ENCODE data around the gene OR6N2.

OR6N2 gene, protein sequence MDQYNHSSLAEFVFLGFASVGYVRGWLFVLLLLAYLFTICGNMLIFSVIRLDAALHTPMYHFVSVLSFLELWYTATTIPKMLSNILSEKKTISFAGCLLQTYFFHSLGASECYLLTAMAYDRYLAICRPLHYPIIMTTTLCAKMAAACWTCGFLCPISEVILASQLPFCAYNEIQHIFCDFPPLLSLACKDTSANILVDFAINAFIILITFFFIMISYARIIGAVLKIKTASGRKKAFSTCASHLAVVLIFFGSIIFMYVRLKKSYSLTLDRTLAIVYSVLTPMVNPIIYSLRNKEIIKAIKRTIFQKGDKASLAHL
- 0 reads per million in 3 experiments for total RNA-seq

DNA sequence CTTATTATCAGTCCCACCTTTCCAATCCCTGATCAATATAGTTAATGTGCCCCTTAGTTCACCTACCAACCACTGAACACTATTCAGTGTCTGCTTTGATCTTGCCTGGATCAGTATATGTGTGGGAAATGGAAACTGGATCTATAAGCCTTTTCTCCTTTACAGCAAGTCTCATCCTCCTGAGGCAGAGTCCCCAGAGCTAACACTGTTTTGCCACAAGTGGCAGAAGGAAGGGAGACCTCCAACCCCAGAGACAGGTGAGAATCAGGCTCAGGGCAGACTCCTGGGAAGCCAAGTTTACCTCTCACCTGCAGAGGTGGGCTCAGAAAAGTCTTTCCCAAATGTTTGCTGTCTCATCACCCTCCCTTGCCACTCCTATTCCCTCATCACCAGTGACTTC lies at the start of gene OR6N2:
TSS of gene OR6N2 (minus strand) at position 101 of the 400 bp plus-strand sequence. CDS start 3,569 bp downstream, outside the sequence.
- no peak for DNase-seq

GRCh38 chr1:158830074-158830677 lies 49.2 kb upstream of the OR6N2 start:
- DNase-seq, result no peak

GRCh38 chr1:158821723-158822122 lies 40.7 kb upstream of the OR6N2 start:
- DNase-seq, result no peak

GRCh38 chr1:158819461-158820443 lies 38.7 kb upstream of the OR6N2 start:
- DNase-seq, result peak; percentile 14

DNA sequence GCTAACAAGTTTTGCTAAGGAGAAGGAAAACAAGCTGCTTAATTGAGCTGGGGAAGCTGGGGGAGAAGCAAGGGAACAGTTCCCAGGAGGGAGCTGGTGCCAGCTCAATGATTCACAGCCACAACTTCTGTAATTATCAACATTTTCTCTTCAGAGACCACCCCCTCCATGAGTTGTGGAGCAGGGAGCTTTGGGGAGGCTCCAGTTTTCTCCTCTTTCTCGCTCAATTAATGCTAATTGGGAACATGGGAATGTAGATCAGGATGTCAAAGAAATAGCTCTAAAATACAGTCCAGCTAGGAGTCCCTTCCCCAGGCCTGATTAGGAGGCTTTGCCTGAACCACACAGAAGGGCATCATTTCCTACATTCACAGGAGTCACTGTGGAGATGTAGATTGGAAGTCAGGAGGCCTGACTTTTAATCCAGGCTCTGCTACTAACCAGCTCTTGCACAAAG lies 38.0 kb upstream of the OR6N2 start:
- no peak for DNase-seq

DNA sequence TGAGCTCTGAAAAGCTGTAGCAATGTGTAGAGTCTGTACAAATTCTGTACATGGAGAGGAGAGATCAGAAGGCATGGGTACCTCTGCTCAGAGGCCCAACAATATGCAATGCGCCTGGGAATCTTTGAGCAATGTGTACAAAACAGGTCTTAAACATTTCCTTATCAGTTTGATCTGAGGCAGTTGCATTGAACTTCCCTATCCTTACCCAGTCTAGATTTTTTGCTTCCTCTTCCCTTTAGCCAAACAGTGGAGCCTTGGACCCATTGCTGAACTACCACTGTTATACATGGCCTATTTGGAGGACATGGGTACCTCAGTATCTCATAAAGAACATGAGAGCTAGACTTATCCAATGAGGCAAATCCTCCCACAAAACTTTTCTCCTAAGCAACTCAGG lies 37.6 kb upstream of the OR6N2 start:
- no peak for DNase-seq

- DNase-seq, result no peak
Observed at GRCh38 chr1:158814970-158815369, 34.0 kb upstream of the OR6N2 start.

- DNase-seq, result no peak
Observed at GRCh38 chr1:158813164-158813563, 32.2 kb upstream of the OR6N2 start.

GRCh38 chr1:158812336-158812735 lies 31.3 kb upstream of the OR6N2 start:
- DNase-seq, result no peak

DNA sequence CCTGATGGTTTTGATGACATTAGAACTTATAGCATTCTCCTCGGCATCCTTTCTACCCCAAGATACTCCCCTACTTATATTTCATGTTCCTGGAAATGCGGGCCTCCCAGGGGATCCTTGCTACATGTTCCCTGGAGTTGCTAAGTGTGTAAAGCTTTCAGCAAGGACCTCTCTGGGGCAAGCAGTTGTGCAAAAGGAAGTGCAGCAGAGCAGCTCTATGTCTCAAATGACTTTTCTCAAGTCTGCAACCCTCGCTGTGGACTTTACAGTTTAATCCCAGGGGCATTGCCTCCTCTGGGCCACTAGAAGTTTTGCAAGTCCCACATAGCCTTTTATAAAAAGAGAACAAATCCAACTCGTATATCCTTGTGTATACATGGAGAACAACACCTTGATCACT lies 29.3 kb upstream of the OR6N2 start:
- no peak for DNase-seq

DNA sequence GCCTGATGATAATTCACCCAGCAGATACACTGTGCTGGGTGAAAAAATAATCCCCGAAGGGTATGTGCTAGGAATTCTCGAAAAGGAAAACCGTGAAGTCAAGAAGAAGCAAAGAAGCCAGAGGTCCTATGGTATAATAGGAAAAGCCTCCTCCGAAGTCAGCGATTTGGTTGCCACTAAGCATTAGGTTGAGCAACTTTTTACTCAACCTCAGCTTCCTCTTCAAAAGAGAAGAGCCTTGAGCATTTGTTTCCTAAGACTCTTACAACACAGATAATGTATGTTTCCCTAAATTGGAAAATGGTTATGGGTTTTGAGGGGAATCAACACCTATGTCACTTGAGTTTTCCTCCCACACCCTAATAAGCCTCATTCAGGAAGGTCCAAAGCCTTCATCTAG lies 28.9 kb upstream of the OR6N2 start:
- DNase-seq, result no peak

DNA sequence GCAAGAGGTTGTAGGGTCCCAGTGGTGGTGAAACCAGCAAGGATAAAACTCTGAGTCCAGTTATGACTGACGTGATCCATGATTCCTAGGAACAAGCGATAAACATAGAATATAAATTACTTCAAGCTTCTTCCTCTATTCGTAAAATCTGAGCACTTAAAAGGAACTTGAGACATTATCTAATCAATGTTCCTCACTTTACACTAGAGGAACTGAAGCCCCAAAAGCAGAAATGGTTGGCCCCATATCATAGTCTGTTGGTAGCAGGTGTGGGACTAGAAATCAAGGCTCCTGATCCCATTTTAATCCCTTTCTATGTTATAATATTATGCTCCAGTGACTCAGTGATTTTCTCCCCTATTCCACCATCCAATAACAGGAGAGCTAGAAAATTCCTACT lies 28.3 kb upstream of the OR6N2 start:
- DNase-seq, result no peak

DNA sequence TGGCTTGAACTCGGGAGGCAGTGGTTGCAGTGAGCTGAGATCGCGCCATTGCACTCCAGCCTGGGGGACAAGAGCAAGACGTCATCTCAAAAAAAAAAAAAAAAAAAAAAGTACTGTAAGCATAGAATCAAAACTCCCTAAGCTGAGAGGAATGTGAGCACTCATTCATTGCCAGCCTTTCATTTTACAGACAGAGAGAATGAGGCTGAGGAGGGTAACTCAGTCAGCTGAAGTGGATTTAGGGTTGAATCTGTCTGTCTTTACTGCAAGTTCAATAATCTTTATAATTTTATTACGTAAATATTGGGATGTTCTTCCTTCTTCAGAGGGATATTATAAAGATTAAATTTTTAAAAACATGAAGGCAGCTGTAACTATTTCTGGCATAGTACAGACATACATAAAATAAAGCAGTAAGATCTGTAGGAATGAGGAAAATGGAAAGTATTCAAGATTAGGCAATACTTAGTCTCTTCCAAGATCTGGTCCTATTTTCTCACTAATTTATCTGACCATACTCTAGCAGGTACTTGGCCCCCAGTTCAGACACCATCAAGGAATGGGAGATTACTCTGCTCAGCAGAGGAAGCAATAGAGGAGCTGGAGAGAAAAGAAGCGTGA lies 26.0 kb upstream of the OR6N2 start:
- no peak for DNase-seq

DNA sequence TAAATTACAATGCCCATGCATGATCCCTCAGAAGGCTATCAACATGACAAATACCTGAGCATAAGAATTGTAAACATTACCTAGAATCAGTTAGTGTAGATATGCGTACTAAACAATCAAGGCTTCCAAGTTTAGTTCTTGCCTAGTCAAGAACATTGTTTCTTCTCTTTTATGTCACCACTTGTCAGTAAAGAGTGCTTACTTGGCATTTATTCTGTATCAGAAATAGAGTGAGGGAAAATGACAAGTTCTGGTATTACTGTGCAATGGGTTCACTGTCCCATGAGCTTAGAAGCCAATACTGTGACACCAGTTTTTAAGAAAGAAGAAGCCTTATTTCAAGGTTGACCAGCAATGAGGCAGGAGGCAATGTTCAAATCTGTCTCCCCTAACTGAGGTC lies 22.7 kb upstream of the OR6N2 start:
- no peak for DNase-seq

DNA sequence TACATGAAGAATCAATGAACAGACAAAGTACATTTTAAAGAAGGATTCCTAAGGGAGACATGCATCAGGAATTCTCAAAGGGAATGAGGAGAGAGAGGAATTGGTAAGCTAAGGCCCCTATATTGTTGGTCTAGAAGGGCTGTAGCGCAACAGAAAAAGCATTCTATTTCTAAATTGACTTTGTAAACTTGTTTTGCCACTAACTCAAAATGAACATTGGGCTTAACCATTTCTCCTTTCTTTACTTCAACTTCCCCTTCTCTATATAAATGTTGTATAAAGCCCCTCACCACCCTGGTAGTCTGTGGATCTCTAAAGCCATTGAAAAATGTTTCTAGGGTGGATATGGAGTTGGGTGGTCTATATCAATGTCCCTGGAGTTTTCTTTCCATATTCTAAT lies 20.4 kb upstream of the OR6N2 start:
- no peak for DNase-seq

- no peak for DNase-seq
Observed at GRCh38 chr1:158800526-158800925, 19.5 kb upstream of the OR6N2 start.

GRCh38 chr1:158799689-158800088 lies 18.7 kb upstream of the OR6N2 start:
- DNase-seq, result no peak

- no peak for DNase-seq
Observed at GRCh38 chr1:158798531-158798930, 17.5 kb upstream of the OR6N2 start.

GRCh38 chr1:158794247-158794646 lies 13.2 kb upstream of the OR6N2 start:
- DNase-seq, result no peak

- DNase-seq, result peak; percentile 17
Observed at GRCh38 chr1:158793604-158794003, 12.6 kb upstream of the OR6N2 start.

- no peak for DNase-seq
Observed at GRCh38 chr1:158771950-158772866, 8.8 kb downstream of the OR6N2 start, which contains the start of gene OR6N1. Gene OR6N1 (minus strand): TSS chr1:158772195. CDS start chr1:158766682, 5,513 bp downstream.

DNA sequence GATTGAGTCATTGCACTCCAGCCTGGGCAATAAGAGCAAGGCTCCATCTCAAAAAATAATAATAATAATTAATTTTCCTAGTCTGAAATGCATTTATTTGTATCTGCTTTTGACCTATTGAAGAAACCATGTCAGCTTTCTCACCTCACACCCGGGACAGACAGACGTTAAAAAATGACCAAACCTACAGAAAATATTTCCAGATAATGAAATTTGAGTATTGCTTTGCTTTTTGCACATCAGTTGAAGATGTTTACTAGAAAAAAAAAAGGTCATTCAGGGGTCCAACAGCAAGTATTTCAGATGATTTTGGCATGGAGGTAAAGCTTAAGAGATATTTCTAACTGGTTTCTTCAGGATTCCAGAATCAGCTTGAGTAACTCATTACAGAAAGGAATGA lies 26.6 kb downstream of the OR6N2 start, which contains the start of gene OR6K6:
TSS of gene OR6K6 (plus strand) at position 301 of the 400 bp plus-strand sequence. CDS start 168 bp downstream, outside the sequence.
- no peak for DNase-seq
